Loucy (cell line): ENCODE measurements around the gene UPK1B.

Experiments
- H2AFZ ChIP-seq: fragments of 200-600 bp; sonication (generic); 2 replicates; pipeline ENCODE4 v1.6.0; 2016; ENCODE audit warnings: antibody characterized with exemption, mild to moderate bottlenecking, low read length, moderate library complexity
- H3F3A ChIP-seq: fragments of 200-600 bp; 2 replicates; pipeline ENCODE4 v1.6.0; 2016; ENCODE audit warnings: antibody characterized with exemption, low read depth, mild to moderate bottlenecking
- H3K27me3 ChIP-seq: fragments of 200-600 bp; sonication (generic); 2 replicates; pipeline ENCODE4 v1.6.1; 2014; ENCODE audit warnings: low read length, mild to moderate bottlenecking; ENCODE audit not compliant: insufficient read depth, poor library complexity, severe bottlenecking
- H3K36me3 ChIP-seq: fragments of 200-600 bp; sonication (generic); 2 replicates; pipeline ENCODE4 v1.6.1; 2016; ENCODE audit warnings: low read length; ENCODE audit not compliant: insufficient read depth
- H3K4me1 ChIP-seq: fragments of 200-600 bp; sonication (generic); 2 replicates; pipeline ENCODE4 v1.5.1; 2014; ENCODE audit warnings: low read length, mild to moderate bottlenecking; ENCODE audit not compliant: insufficient read depth, poor library complexity, severe bottlenecking
- H3K4me2 ChIP-seq: fragments of 200-600 bp; sonication (generic); 2 replicates; pipeline ENCODE4 v1.6.0; 2014; ENCODE audit warnings: antibody characterized with exemption, low read length, low read depth, mild to moderate bottlenecking; ENCODE audit not compliant: poor library complexity, severe bottlenecking
- H3K4me3 ChIP-seq: fragments of 200-600 bp; sonication (generic); 2 replicates; pipeline ENCODE4 v1.5.1; 2014; ENCODE audit warnings: low read length, mild to moderate bottlenecking, mixed read lengths; ENCODE audit not compliant: poor library complexity, severe bottlenecking
- H3K79me2 ChIP-seq: fragments of 200-600 bp; sonication (generic); 2 replicates; pipeline ENCODE4 v1.6.1; 2014; ENCODE audit warnings: low read length; ENCODE audit not compliant: insufficient read depth
- H3K9ac ChIP-seq: fragments of 200-600 bp; sonication (generic); 2 replicates; pipeline ENCODE4 v1.6.0; 2014; ENCODE audit warnings: mild to moderate bottlenecking, low read depth, low read length, moderate library complexity; ENCODE audit not compliant: poor library complexity, severe bottlenecking
- H3K9me2 ChIP-seq: fragments of 200-600 bp; sonication (generic); replicated peaks from 2 replicates; pipeline ENCODE4 v1.6.1; 2016; ENCODE audit warnings: low read depth, low read length, mixed read lengths
- H3K9me3 ChIP-seq: fragments of 200-600 bp; sonication (generic); 2 replicates; pipeline ENCODE4 v1.6.1; 2014; ENCODE audit warnings: mild to moderate bottlenecking, antibody characterized with exemption, low read length, low read depth; ENCODE audit not compliant: insufficient read depth
- H4K20me1 ChIP-seq: fragments of 200-600 bp; sonication (generic); 2 replicates; pipeline ENCODE4 v1.6.0; 2014; ENCODE audit warnings: antibody characterized with exemption, low read length, mild to moderate bottlenecking; ENCODE audit not compliant: insufficient read depth, poor library complexity, severe bottlenecking
- CTCF ChIP-seq: fragments of 200-600 bp; sonication (generic); conservative IDR thresholded peaks from 2 replicates; pipeline ENCODE4 v1.5.1; 2014; ENCODE audit warnings: mild to moderate bottlenecking, antibody characterized with exemption, low read length
- EZH2phosphoT487 ChIP-seq: fragments of 200-600 bp; IDR thresholded peaks from 2 replicates; pipeline ENCODE4 v1.6.1; 2018; ENCODE audit warnings: antibody characterized with exemption, mild to moderate bottlenecking, moderate library complexity, borderline replicate concordance

The UPK1B gene

GRCh38 chr3:119170821-119171220 lies 2.6 kb upstream of the UPK1B start:
- Histone ChIP-seq H3K4me2 (no peak overlapping the region), H3K9me2 (no peaks in the 10 kb centered on the region), H3K79me2 (no peaks in the 10 kb centered on the region), H3K9me3 (no peaks in the 10 kb centered on the region), H2AFZ (no peak overlapping the region), H3K9ac (no peak overlapping the region), H4K20me1 (no peaks in the 10 kb centered on the region), H3K4me1 (no peaks in the 10 kb centered on the region), H3F3A (no peaks in the 10 kb centered on the region), H3K36me3 (no peaks in the 10 kb centered on the region), H3K27me3 (no peaks in the 10 kb centered on the region), H3K4me3 (no peak overlapping the region)
- TF ChIP-seq CTCF, result no peak
- TF ChIP-seq EZH2phosphoT487, result no peak

- H4K20me1 ChIP-seq, result no peaks in the 10 kb centered on the region
- H3K9ac ChIP-seq, result no peak overlapping the region
- no peaks in the 10 kb centered on the region for H3K27me3 ChIP-seq
- no peaks in the 10 kb centered on the region for H3K79me2 ChIP-seq
- H2AFZ ChIP-seq, result no peak overlapping the region
- H3K4me2 ChIP-seq, result no peak overlapping the region
- H3K4me3 ChIP-seq, result no peak overlapping the region
- no peaks in the 10 kb centered on the region for H3K9me3 ChIP-seq
- no peak for TF ChIP-seq EZH2phosphoT487
- no peak for TF ChIP-seq CTCF
- H3K9me2 ChIP-seq, result no peaks in the 10 kb centered on the region
- no peaks in the 10 kb centered on the region for H3K4me1 ChIP-seq
- no peaks in the 10 kb centered on the region for H3K36me3 ChIP-seq
- no peaks in the 10 kb centered on the region for H3F3A ChIP-seq
Measured at GRCh38 chr3:119175872-119176756, 2.7 kb downstream of the UPK1B start.

GRCh38 chr3:119176778-119177177 lies 3.4 kb downstream of the UPK1B start:
- Histone ChIP-seq H3K79me2 (no peaks in the 10 kb centered on the region), H3K9me2 (no peaks in the 10 kb centered on the region), H3K4me1 (no peaks in the 10 kb centered on the region), H3K36me3 (no peaks in the 10 kb centered on the region), H3K4me3 (no peak overlapping the region), H3F3A (no peaks in the 10 kb centered on the region), H3K9ac (no peak overlapping the region), H3K9me3 (no peaks in the 10 kb centered on the region), H3K4me2 (no peak overlapping the region), H4K20me1 (no peaks in the 10 kb centered on the region), H3K27me3 (no peaks in the 10 kb centered on the region), H2AFZ (no peak overlapping the region)
- no peak for TF ChIP-seq EZH2phosphoT487
- TF ChIP-seq CTCF, result no peak
